GM20000 (cell line): ENCODE results near the gene PRKCZ.

Experiments used
- DNase-seq: peaks from one replicate; pipeline ENCODE4 v3.0.0; 2012; ENCODE audit warnings: low spot score
- CTCF ChIP-seq: IDR thresholded peaks from 2 replicates; pipeline ENCODE4 v1.5.1; 2012; ENCODE audit warnings: mild to moderate bottlenecking, control low read depth; ENCODE audit errors: extremely low read depth, missing control alignments

The PRKCZ gene

GRCh38 chr1:2049718-2050431 is at the start of gene PRKCZ:
Gene PRKCZ (plus strand): TSS chr1:2050411. CDS start chr1:2050631, 220 bp downstream.
- DNase-seq = peak; percentile 89
- no peak for TF ChIP-seq CTCF

- DNase-seq = no peak
- no peak for TF ChIP-seq CTCF
Measured at GRCh38 chr1:2000432-2000831, 49.8 kb upstream of the PRKCZ start.

GRCh38 chr1:2000850-2001249 is 49.4 kb upstream of the PRKCZ start:
- TF ChIP-seq CTCF = no peak
- DNase-seq = no peak

GRCh38 chr1:2001773-2002411 is 48.3 kb upstream of the PRKCZ start:
- no peak for DNase-seq
- TF ChIP-seq CTCF = no peak

GRCh38 chr1:2003541-2004131 is 46.6 kb upstream of the PRKCZ start, which contains the start of gene CFAP74:
Gene CFAP74 (minus strand): TSS chr1:2003786. CDS start chr1:1990956, 12,830 bp downstream.
- DNase-seq = no peak
- no peak for TF ChIP-seq CTCF

GRCh38 chr1:2004856-2005255 is 45.4 kb upstream of the PRKCZ start:
- no peak for DNase-seq
- TF ChIP-seq CTCF = no peak
